HCT116 (cell line): Measurements from ENCODE around the gene PDXK.

Experiments used
- EGR1 ChIP-seq: IDR thresholded peaks from 2 replicates; pipeline ENCODE4 v1.6.1; 2012; ENCODE audit warnings: low read depth
- JUND ChIP-seq: IDR thresholded peaks from 2 replicates; pipeline ENCODE4 v1.6.1; 2012
- SIN3A ChIP-seq: IDR thresholded peaks from 2 replicates; pipeline ENCODE4 v1.6.1; 2012; ENCODE audit warnings: low read depth
- SP1 ChIP-seq: IDR thresholded peaks from 2 replicates; pipeline ENCODE4 v1.6.1; 2012; ENCODE audit warnings: low read depth
- TF ChIP-seq, protein P1 (sequence below), 3 experiments: fragments of 200-600 bp in 1 of 3; sonication (generic) in 1 of 3; IDR thresholded peaks in 2 of 3; conservative IDR thresholded peaks in 1 of 3; 2 replicates each; pipeline ENCODE4 v1.5.1; 2012 to 2017; ENCODE audit warnings: low read depth in 2 of 3, low read length in 2 of 3, antibody characterized with exemption in 1 of 3, borderline replicate concordance in 1 of 3, control low read depth in 1 of 3, mild to moderate bottlenecking in 1 of 3, mixed read lengths in 1 of 3, mixed run types in 1 of 3, moderate library complexity in 1 of 3; ENCODE audit not compliant: insufficient read depth in 1 of 3

DNA sequence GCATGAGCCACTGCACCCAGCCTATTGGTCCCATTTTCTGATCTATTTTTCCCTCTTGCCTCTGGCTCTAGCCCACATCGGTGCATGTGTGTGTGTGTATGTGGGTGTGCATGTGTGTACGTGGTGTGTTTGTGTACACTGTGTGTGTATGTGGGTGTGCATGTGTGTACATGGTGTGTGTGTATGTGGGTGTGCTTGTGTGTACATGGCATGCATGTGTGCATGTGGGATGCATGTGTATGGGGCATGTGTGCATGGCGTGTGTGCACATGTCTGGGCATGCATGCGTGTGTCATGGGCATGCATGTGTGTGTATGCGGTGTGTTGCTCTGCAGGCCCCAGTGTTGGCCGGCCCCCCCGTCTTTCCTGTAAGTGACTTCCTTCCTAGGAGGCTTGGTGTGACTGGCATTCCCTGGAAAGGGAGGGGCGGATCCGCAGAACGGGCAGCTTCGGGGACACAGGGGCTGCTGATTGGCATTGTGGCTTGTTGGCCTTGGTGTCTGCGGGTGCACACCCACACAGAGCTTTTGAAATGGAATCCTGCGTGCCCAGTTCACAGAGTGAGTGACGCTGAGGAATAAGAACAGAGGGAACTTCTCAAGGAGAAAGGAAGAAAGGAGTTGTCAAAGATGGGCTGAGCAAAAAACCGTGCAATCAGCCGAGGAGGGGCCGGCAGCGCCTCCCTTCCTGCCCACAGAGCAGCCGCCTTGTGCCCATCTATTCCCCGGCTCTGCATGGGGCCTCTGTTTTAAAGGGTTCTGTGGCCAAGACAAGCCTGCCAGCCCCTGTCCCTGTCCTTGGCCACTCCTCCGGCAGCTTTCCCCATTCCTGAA, 8.0 kb downstream of the PDXK start:
- TF ChIP-seq, protein P1, sequence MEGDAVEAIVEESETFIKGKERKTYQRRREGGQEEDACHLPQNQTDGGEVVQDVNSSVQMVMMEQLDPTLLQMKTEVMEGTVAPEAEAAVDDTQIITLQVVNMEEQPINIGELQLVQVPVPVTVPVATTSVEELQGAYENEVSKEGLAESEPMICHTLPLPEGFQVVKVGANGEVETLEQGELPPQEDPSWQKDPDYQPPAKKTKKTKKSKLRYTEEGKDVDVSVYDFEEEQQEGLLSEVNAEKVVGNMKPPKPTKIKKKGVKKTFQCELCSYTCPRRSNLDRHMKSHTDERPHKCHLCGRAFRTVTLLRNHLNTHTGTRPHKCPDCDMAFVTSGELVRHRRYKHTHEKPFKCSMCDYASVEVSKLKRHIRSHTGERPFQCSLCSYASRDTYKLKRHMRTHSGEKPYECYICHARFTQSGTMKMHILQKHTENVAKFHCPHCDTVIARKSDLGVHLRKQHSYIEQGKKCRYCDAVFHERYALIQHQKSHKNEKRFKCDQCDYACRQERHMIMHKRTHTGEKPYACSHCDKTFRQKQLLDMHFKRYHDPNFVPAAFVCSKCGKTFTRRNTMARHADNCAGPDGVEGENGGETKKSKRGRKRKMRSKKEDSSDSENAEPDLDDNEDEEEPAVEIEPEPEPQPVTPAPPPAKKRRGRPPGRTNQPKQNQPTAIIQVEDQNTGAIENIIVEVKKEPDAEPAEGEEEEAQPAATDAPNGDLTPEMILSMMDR (IDR thresholded peaks at IDR 0.05 in 2 of 3, conservative IDR thresholded peaks at IDR 0.05 in 1 of 3; ENCODE audit: borderline replicate concordance in 1 of 3, insufficient read depth in 1 of 3, low read depth in 2 of 3, low read length in 2 of 3), result no peak
- TF ChIP-seq JUND (no peak), SIN3A (no peak), EGR1 (no peak), SP1 (no peak)
